Mammary epithelial cell (primary cell): ENCODE results near the gene TNS1.

Experiments used
- EZH2 ChIP-seq: IDR thresholded peaks from 2 replicates; pipeline ENCODE4 v1.6.1; 2012; ENCODE audit warnings: low read length, inconsistent platforms, borderline replicate concordance
- TF ChIP-seq, protein P1 (sequence below), 2 donors: IDR thresholded peaks in 1 of 2; conservative IDR thresholded peaks in 1 of 2; 2 replicates each; pipeline ENCODE4 v1.5.1; 2011 to 2012; ENCODE audit warnings: inconsistent platforms in 2 of 2, low read length in 2 of 2, mild to moderate bottlenecking in 2 of 2, control low read depth in 1 of 2, low read depth in 1 of 2; ENCODE audit not compliant: insufficient read depth in 1 of 2; ENCODE audit errors: extremely low read depth in 1 of 2

DNA sequence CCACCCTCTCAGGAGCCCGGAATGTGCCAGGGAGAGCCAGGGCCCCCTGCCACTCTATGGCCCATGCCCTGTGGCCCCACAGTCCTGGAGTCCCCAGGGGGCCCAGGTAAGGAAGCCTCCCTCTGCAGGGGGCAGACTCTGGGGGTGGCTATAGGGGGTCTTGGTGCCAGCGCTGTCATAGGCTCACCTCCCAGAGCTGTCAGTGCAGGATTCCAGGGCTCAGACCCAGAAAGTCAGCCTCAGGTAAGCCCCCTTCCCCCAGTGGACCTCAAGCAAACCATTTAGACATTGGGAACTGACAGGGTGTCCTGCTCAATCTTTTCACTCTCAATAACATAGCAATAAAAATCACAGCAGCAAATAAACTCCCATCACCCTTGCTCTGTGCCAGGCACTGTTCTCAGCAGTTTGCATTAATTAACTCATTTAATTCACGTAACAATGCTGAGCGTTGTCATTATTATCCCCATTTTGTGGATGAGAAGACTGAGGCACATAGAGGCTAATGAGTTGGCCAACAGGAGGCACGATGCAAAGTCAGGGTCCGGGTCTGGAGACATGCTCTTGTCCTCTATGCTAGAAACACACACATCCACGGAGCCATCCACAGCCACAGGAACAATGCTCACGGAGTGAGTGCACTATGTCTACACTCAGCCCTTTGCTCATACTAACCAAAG is 79.6 kb downstream of the TNS1 start:
- TF ChIP-seq, protein P1, sequence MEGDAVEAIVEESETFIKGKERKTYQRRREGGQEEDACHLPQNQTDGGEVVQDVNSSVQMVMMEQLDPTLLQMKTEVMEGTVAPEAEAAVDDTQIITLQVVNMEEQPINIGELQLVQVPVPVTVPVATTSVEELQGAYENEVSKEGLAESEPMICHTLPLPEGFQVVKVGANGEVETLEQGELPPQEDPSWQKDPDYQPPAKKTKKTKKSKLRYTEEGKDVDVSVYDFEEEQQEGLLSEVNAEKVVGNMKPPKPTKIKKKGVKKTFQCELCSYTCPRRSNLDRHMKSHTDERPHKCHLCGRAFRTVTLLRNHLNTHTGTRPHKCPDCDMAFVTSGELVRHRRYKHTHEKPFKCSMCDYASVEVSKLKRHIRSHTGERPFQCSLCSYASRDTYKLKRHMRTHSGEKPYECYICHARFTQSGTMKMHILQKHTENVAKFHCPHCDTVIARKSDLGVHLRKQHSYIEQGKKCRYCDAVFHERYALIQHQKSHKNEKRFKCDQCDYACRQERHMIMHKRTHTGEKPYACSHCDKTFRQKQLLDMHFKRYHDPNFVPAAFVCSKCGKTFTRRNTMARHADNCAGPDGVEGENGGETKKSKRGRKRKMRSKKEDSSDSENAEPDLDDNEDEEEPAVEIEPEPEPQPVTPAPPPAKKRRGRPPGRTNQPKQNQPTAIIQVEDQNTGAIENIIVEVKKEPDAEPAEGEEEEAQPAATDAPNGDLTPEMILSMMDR (conservative IDR thresholded peaks at IDR 0.05 in 1 of 2, IDR thresholded peaks at IDR 0.05 in 1 of 2; ENCODE audit: extremely low read depth in 1 of 2, insufficient read depth in 1 of 2, low read depth in 1 of 2, low read length in 2 of 2): no peak
- TF ChIP-seq EZH2: no peak
